ENCODE measurements around the gene ATP9A. TPM values are rescaled to one million over a fixed set of nuclear protein-coding genes. Genes with fewer than 3 reads are reported as not detected.

ATP9A gene
- total and polyA plus RNA-seq, 2 of the 4 experiments (the other 2 are of a cell fraction), result 10.6 to 22.4 TPM

- no peak overlapping the region for H2BK120ac ChIP-seq (ENCODE audit: low read depth, low read length)
- in situ Hi-C loops (cut with MboI; ENCODE audit: low sequenced_read_pairs), result no loop called here
- no peak overlapping the region for H3K4me3 ChIP-seq (ENCODE audit: insufficient read depth, low read depth, low read length)
- no peak overlapping the region for H2BK20ac ChIP-seq (ENCODE audit: low read depth, low read length)
- H3K79me1 ChIP-seq (ENCODE audit: low read depth in 1 of 2, low read length in 2 of 2), result no peaks in the 10 kb centered on the region
- H3K56ac ChIP-seq (ENCODE audit: extremely low read depth, insufficient read depth, low read length), result no peak overlapping the region
- H3K4me2 ChIP-seq (ENCODE audit: low read depth, low read length), result no peak overlapping the region
- no peaks in the 10 kb centered on the region for H3K9me3 ChIP-seq (ENCODE audit: control insufficient read depth, insufficient read depth, low read length)
- no peak overlapping the region for H3K18ac ChIP-seq (ENCODE audit: low read depth, low read length)
- H4K20me1 ChIP-seq (ENCODE audit: insufficient read depth, low read length), result no peaks in the 10 kb centered on the region
- no peaks in the 10 kb centered on the region for H3K36me3 ChIP-seq (ENCODE audit: control insufficient read depth, insufficient read depth, low read length)
- no TSS peak for BruUV-seq (replicated peaks)
- no peak overlapping the region for H2BK5ac ChIP-seq (ENCODE audit: low read depth, low read length, poor library complexity, severe bottlenecking)
- no peak overlapping the region for H2BK15ac ChIP-seq (ENCODE audit: low read depth, low read length)
- no peak overlapping the region for H3K27ac ChIP-seq (ENCODE audit: insufficient read depth, low read length)
- 90% methylated on average over 5 of the region's 14 CpGs; no CpG with 5 or more reads in 1 of the 2 experiments for WGBS, 2 experiments (ENCODE audit: extremely low coverage in 2 of 2, insufficient read length in 1 of 2)
- no peak for ATAC-seq (ENCODE audit: low read depth)
- no peaks in the 10 kb centered on the region for H3K27me3 ChIP-seq (ENCODE audit: control insufficient read depth, insufficient read depth, low read length)
- peaks cover 5% of the 10 kb centered on the region for H3K9me1 ChIP-seq (ENCODE audit: insufficient read depth, low read length)
- no peak overlapping the region for H3K4ac ChIP-seq (ENCODE audit: low read depth, low read length)
- H2AK5ac ChIP-seq (ENCODE audit: low read depth, low read length), result no peak overlapping the region
- TF ChIP-seq FOS (IDR thresholded peaks at IDR 0.05; ENCODE audit: low read depth, low read length) (no peak), POLR2A (IDR thresholded peaks at IDR 0.05; ENCODE audit: low read depth, low read length) (no peak), RCOR1 (IDR thresholded peaks at IDR 0.05; ENCODE audit: insufficient replicate concordance, low read length) (no peak), CEBPB (IDR thresholded peaks at IDR 0.05; ENCODE audit: low read depth, low read length) (no peak), ELK1 (IDR thresholded peaks at IDR 0.05; ENCODE audit: borderline replicate concordance, low read depth, low read length) (no peak), MAZ (IDR thresholded peaks at IDR 0.05; ENCODE audit: borderline replicate concordance, low read depth, low read length) (no peak), RAD21 (IDR thresholded peaks at IDR 0.05; ENCODE audit: low read length) (no peak), MXI1 (IDR thresholded peaks at IDR 0.05; ENCODE audit: borderline replicate concordance, low read depth, low read length) (no peak), BHLHE40 (IDR thresholded peaks at IDR 0.05; ENCODE audit: low read depth, low read length) (no peak), RFX5 (IDR thresholded peaks at IDR 0.05; ENCODE audit: low read depth, low read length) (no peak), SMC3 (IDR thresholded peaks at IDR 0.05; ENCODE audit: low read depth, low read length) (no peak), CHD1 (IDR thresholded peaks at IDR 0.05; ENCODE audit: low read depth, low read length) (no peak), MAFK (IDR thresholded peaks at IDR 0.05; ENCODE audit: low read depth, low read length) (no peak), NFE2L2 (IDR thresholded peaks at IDR 0.05; ENCODE audit: low read depth, low read length) (no peak)
- TF ChIP-seq, protein P1, sequence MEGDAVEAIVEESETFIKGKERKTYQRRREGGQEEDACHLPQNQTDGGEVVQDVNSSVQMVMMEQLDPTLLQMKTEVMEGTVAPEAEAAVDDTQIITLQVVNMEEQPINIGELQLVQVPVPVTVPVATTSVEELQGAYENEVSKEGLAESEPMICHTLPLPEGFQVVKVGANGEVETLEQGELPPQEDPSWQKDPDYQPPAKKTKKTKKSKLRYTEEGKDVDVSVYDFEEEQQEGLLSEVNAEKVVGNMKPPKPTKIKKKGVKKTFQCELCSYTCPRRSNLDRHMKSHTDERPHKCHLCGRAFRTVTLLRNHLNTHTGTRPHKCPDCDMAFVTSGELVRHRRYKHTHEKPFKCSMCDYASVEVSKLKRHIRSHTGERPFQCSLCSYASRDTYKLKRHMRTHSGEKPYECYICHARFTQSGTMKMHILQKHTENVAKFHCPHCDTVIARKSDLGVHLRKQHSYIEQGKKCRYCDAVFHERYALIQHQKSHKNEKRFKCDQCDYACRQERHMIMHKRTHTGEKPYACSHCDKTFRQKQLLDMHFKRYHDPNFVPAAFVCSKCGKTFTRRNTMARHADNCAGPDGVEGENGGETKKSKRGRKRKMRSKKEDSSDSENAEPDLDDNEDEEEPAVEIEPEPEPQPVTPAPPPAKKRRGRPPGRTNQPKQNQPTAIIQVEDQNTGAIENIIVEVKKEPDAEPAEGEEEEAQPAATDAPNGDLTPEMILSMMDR (conservative IDR thresholded peaks at IDR 0.05; ENCODE audit: low read depth, low read length), result no peak
- H3K23ac ChIP-seq (ENCODE audit: low read depth, low read length), result no peak overlapping the region
- H2AFZ ChIP-seq (replicated peaks; ENCODE audit: low read length, poor library complexity), result no peak overlapping the region
- peaks cover 3% of the 10 kb centered on the region; the same call in 1 of the 2 replicates for H3K4me1 ChIP-seq (ENCODE audit: control insufficient read depth, insufficient read depth, low read length)
- no peak overlapping the region for H4K5ac ChIP-seq (ENCODE audit: low read depth, low read length)
- no peak overlapping the region for H3K14ac ChIP-seq (replicated peaks; ENCODE audit: low read depth, low read length)
- no peak overlapping the region for H4K91ac ChIP-seq (ENCODE audit: insufficient read depth, low read depth, low read length)
- H4K8ac ChIP-seq (ENCODE audit: low read depth in 2 of 2, low read length in 2 of 2), result no peak overlapping the region
- CTCF ChIA-PET, result interaction anchor here (0.6 kb wide), 1 partner anchor 13 kb away, joined by 4 read pairs; no protein-coding TSS in a partner anchor
- H2AK9ac ChIP-seq (replicated peaks; ENCODE audit: low read depth, low read length, poor library complexity), result no peak overlapping the region
- POLR2A ChIA-PET (ENCODE audit: unreplicated experiment), result no interaction called here
- H3K9ac ChIP-seq (ENCODE audit: low read depth, low read length), result no peak overlapping the region
- dilution Hi-C loops (cut with HindIII; ENCODE audit: low sequenced_read_pairs, unreplicated experiment), result loop anchor here (25.0 kb wide), 1 partner anchor 171 kb away; no protein-coding TSS in a partner anchor
- no peak for DNase-seq
- intact Hi-C loops (cut with micrococcal nuclease), result no loop called here
Measured at GRCh38 chr20:51583499-51583898, 184.7 kb downstream of the ATP9A start.
